Skeletal muscle satellite cell (primary cell): Measurements from ENCODE around the gene NADSYN1.
"Not testable (repeated sequence)": the region's sequence is repeated elsewhere in the genome, so short reads cannot be mapped to it uniquely, and the experiment has no call there.

Experiments
- H3K27me3 ChIP-seq: 2 replicates; pipeline ENCODE4 v1.7.0; 2013; ENCODE audit warnings: low read length; ENCODE audit not compliant: control insufficient read depth, insufficient read depth
- H3K36me3 ChIP-seq: 2 replicates; pipeline ENCODE4 v1.7.0; 2013; ENCODE audit warnings: mild to moderate bottlenecking, control low read depth, low read length; ENCODE audit not compliant: insufficient read depth
- H3K4me1 ChIP-seq: 2 replicates; pipeline ENCODE4 v1.7.0; 2013; ENCODE audit warnings: low read length; ENCODE audit not compliant: control insufficient read depth, insufficient read depth
- H3K4me2 ChIP-seq: 2 replicates; pipeline ENCODE4 v1.7.0; 2013; ENCODE audit warnings: mild to moderate bottlenecking, low read length
- H3K4me3 ChIP-seq: 2 replicates; pipeline ENCODE4 v1.7.0; 2013; ENCODE audit warnings: low read length
- H3K9ac ChIP-seq: 2 replicates; pipeline ENCODE4 v1.7.0; 2013; ENCODE audit warnings: mild to moderate bottlenecking, low read depth, low read length, moderate library complexity
- H3K9me3 ChIP-seq: replicated peaks from 2 replicates; pipeline ENCODE4 v1.7.0; 2013; ENCODE audit warnings: mild to moderate bottlenecking, control low read depth, low read length

Gene NADSYN1

DNA sequence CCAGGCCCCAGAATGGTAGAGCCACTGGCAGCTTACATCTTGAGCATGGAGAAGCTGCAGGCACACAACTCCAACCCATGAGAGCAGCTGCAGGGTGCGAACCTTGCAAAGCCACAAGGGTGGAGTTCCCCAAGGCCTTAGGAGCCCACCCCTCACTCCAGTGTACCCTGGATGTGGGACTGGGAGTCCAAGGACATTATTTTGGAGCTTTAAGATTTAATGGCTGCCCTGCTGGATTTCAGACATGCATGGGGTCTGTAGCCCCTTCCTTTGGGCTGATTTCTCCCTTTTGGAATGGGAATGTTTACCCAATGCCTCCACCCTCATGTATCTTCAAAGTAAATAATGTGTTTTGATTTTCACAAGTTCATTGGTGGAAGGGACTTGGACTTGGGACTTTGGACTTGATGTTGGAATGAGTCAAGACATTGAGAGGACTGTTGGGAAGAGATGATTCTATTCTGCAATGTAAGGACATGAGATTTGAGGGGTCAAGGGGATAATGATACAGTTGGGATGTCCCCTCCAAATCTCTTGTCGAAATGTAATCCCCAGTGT lies 73.0 kb downstream of the NADSYN1 start:
- no peaks in the 10 kb centered on the region for H3K4me1 ChIP-seq
- no peak overlapping the region for H3K4me2 ChIP-seq
- H3K9me3 ChIP-seq, result no peaks in the 10 kb centered on the region
- no peaks in the 10 kb centered on the region for H3K36me3 ChIP-seq
- peaks cover 2% of the 10 kb centered on the region for H3K27me3 ChIP-seq
- H3K4me3 ChIP-seq, result no peak overlapping the region
- no peak overlapping the region for H3K9ac ChIP-seq

DNA sequence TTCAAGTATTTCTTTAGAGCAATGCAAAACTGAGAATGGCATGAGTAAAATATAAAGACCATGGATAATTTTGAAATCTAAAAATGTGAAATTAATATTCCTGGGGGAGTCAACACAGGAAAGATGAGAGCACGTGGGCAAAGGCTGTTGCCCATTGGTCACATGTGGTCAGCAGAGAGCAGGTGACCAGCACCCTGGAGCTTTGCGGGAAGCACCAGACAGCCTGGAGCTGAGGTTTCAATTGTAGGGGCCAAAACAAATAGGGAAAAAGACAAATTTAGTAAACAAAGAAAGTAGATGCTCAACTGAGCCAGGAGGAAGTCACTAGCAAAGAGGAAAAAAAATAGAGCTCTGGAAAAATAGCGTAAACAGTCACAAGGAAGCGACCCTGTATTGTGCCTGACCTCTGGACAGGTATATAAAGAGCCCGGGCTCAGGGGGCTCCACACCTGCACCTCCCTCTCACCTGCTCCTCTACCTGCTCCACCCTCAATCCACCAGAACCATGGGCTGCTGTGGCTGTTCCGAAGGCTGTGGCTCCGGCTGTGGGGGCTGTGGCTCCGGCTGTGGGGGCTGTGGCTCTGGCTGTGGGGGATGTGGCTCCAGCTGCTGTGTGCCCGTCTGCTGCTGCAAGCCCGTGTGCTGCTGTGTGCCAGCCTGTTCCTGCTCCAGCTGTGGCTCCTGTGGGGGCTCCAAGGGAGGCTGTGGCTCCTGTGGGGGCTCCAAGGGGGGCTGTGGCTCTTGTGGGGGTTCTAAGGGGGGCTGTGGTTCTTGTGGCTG lies 74.0 kb downstream of the NADSYN1 start, which contains the start of gene KRTAP5-7:
Gene KRTAP5-7, plus strand, starts transcription at position 472 of the 780 bp plus-strand sequence. Its CDS starts 34 bp downstream, at position 506.
- H3K4me2 ChIP-seq, H3K9me3 ChIP-seq: not testable (repeated sequence)

DNA sequence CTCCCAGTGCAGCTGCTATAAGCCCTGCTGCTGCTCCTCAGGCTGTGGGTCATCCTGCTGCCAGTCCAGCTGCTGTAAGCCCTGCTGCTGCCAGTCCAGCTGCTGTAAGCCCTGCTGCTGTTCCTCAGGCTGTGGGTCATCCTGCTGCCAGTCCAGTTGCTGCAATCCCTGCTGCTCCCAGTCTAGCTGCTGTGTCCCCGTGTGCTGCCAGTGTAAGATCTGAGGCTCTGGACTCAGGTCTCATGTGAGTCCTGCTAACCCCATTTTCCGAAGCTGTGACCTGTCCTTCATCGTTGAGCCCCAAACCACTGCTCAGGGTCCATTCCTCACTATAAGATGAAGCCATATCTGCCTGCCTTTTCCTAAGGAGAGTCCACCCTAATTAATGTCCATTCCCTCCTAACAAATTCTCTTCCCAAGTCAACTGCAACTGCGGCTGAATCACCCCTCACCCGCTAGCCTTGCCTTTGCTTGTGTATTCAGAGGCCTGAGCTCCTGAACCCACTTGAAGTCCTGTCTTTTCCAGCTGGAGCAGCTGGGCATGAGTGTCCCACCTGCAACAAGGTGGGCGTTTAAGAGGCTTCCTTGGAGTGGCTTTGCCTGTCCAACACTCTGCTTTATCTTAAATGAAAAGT lies 74.7 kb downstream of the NADSYN1 start:
- H3K36me3 ChIP-seq, result no peaks in the 10 kb centered on the region
- H3K4me3 ChIP-seq, result no peak overlapping the region
- no peak overlapping the region for H3K4me2 ChIP-seq
- H3K4me1 ChIP-seq, result no peaks in the 10 kb centered on the region
- H3K27me3 ChIP-seq, result peaks cover 10% of the 10 kb centered on the region
- H3K9me3 ChIP-seq, result no peaks in the 10 kb centered on the region
- H3K9ac ChIP-seq, result no peak overlapping the region

More for the DNA sequence above, 74.0 kb downstream of the NADSYN1 start, which contains the start of gene KRTAP5-7:
- not testable (repeated sequence) for H3K4me1 ChIP-seq, H3K4me3 ChIP-seq, H3K36me3 ChIP-seq, H3K27me3 ChIP-seq, H3K9ac ChIP-seq

DNA sequence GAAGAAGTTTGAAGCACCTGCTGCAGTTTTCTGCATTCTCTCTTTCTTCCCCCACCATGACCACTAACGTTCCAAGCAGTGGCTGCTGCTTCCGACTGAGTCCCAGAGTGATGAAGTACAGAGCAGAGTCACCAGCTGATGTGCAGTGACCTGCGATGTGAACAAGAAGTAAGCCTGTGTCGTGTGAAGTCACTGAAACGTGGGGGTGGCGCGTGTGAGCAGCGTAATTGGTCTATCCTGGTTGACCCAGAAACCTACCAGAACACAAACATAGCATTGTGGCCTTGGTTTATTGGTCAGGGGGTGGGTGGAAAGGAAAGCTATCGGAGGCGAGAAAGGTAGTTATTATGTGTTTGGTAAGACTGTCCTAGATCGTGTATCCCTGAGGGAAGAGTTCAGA lies 77.6 kb downstream of the NADSYN1 start:
- Histone ChIP-seq H3K4me1 (no peaks in the 10 kb centered on the region), H3K27me3 (peaks cover 10% of the 10 kb centered on the region), H3K4me2 (no peak overlapping the region), H3K36me3 (no peaks in the 10 kb centered on the region), H3K9me3 (no peaks in the 10 kb centered on the region), H3K9ac (no peak overlapping the region), H3K4me3 (no peak overlapping the region)

DNA sequence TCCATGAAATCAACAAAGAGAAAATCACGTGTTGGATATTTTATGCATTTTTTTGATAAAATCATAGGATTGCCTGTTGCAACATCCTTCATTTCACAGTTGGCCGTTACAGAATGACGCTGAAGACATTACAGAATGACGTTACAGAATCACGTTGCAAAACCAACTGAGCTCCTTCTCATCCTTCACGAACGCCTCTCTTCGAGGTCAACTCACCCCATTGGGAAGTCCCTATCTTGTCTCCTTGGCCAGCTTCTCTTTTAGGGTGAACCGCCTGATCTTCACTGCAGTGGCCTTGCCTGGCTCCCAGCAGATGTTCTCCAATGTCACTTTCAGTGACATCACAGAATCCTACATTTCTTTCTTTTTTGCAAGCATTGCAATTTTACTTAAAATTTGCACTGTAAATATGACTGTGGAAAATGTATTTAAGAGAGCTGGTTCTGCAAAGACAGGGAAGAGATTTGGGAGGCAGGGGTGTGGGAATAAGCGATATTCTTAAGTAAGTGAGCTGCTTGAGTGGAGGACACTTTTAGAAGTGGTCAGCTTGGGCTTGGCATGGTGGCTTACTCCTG lies 79.1 kb downstream of the NADSYN1 start:
- Histone ChIP-seq H3K4me1 (no peaks in the 10 kb centered on the region), H3K27me3 (peaks cover 10% of the 10 kb centered on the region), H3K4me3 (no peak overlapping the region), H3K9me3 (no peaks in the 10 kb centered on the region), H3K36me3 (no peaks in the 10 kb centered on the region), H3K4me2 (no peak overlapping the region), H3K9ac (no peak overlapping the region)

DNA sequence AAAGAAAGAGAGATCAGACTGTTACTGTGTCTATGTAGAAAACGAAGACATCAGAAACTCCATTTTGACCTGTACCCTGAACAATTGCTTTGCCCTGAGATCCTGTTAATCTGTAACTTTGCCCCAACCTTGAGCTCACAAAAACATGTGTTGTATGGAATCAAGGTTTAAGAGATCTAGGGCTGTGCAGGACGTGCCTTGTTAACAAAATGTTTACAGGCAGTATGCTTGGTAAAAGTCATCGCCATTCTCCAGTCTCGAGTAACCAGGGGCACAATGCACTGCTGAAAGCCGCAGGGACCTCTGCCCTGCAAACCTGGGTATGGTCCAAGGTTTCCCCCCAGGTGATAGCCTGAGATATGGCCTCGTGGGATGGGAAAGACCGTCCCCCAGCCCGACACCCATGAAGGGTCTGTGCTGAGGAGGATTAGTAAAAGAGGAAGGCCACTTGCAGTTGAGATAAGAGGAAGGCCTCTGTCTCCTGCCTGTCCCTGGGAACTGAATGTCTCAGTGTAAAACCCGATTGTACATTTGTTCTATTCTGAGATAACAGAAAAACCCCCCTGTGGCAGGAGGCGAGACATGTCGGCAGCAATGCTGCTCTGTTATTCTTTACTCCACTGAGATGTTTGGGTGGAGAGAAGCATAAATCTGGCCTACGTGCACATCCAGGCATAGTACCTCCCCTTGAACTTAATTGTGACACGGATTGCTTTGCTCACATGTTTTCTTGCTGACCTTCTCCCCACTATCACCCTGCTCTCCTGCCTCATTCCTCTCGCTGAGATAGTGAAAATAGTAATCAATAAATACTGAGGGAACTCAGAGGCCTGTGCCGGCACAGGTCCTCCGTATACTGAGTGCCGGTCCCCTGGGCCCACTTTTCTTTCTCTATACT lies 82.0 kb downstream of the NADSYN1 start:
- H3K4me1 ChIP-seq, H3K4me3 ChIP-seq, H3K9ac ChIP-seq, H3K4me2 ChIP-seq, H3K36me3 ChIP-seq, H3K9me3 ChIP-seq: not testable (repeated sequence)
- peaks cover 10% of the 10 kb centered on the region for H3K27me3 ChIP-seq

DNA sequence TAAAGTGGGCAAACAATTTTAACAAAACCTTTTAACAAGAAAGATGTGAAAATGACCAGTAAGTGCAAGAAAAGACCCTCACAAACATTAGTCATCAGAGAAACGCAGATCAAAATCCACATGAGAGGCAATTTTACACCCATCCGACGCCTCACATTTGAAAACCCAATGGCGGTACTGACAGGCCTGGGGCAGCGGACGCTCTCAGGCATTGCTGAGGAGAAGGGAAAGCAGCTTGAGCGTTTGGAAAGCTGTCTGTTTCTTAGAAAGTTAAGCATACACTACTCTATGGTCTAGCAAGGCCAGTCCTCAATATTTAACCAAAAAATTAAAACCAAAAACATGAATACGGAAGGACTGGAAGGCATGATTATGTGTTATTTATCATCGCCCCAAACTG lies 82.8 kb downstream of the NADSYN1 start:
- H3K4me2 ChIP-seq, result no peak overlapping the region
- H3K4me3 ChIP-seq, result no peak overlapping the region
- H3K4me1 ChIP-seq, result no peaks in the 10 kb centered on the region
- H3K36me3 ChIP-seq, result no peaks in the 10 kb centered on the region
- no peaks in the 10 kb centered on the region for H3K9me3 ChIP-seq
- H3K27me3 ChIP-seq, result peaks cover 8% of the 10 kb centered on the region
- H3K9ac ChIP-seq, result no peak overlapping the region

DNA sequence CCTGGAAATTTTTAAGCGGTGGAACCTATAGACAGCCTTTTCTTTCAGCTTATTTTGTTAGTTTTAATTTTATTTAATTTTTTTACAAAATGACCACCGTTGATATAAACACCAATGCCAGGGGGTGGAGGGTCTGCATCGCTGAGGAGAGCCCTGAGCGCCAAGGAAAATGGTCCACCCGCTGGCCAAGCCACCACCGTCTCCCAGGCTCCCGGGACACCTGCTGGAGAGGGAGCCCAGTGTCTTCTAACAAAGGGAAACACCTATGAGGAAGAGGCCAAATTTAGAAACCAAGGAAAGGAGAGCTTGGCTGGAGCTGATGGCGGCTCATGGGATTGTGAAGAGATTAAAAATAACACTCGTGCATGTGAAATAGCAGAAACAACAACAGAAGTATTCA lies 84.5 kb downstream of the NADSYN1 start:
- Histone ChIP-seq H3K4me1 (no peaks in the 10 kb centered on the region), H3K36me3 (no peaks in the 10 kb centered on the region), H3K9me3 (no peaks in the 10 kb centered on the region), H3K9ac (no peak overlapping the region), H3K4me2 (no peak overlapping the region), H3K4me3 (no peak overlapping the region), H3K27me3 (no peaks in the 10 kb centered on the region)

DNA sequence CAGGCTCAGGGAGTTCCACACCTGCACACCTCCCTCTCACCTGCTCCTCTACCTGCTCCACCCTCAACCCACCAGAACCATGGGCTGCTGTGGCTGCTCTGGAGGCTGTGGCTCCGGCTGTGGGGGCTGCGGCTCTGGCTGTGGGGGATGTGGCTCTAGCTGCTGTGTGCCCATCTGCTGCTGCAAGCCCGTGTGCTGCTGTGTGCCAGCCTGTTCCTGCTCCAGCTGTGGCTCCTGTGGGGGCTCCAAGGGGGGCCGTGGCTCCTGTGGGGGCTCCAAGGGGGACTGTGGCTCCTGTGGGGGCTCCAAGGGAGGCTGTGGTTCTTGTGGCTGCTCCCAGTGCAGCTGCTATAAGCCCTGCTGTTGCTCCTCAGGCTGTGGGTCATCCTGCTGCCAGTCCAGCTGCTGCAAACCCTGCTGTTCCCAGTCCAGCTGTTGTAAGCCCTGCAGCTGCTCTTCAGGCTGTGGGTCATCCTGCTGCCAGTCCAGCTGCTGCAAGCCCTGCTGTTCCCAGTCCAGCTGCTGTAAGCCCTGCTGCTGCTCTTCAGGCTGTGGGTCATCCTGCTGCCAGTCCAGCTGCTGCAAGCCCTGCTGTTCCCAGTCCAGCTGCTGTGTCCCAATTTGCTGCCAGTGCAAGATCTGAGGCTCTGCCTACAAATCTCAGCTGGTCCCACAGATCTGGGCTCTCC lies 85.1 kb downstream of the NADSYN1 start, which contains the start of gene KRTAP5-8:
Gene KRTAP5-8, plus strand, starts transcription at position 49 of the 689 bp plus-strand sequence. Its CDS starts 31 bp downstream, at position 80.
- H3K9ac ChIP-seq, H3K4me3 ChIP-seq, H3K27me3 ChIP-seq, H3K4me2 ChIP-seq, H3K4me1 ChIP-seq, H3K9me3 ChIP-seq, H3K36me3 ChIP-seq: not testable (repeated sequence)

DNA sequence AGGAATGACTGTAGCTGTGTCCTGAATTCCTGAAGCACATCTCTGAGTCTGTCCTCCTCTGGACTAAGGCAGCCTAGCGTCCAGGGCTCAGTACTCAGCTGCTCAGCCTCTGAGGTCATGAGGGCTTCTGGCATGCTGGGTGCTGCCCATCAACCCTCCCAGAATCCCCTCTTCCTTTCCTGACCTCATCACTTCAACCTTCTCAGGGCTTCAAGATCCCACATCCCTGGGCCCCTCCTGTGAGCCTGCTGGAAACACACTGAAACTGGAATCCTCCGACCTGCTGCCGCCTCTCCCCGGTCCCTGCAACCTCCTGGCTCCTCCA lies 85.6 kb downstream of the NADSYN1 start:
- Histone ChIP-seq H3K9ac (no peak overlapping the region), H3K9me3 (no peaks in the 10 kb centered on the region), H3K4me2 (no peak overlapping the region), H3K4me3 (no peak overlapping the region), H3K36me3 (no peaks in the 10 kb centered on the region), H3K4me1 (no peaks in the 10 kb centered on the region), H3K27me3 (no peaks in the 10 kb centered on the region)
